Transverse colon (tissue), 4 donors: ENCODE data around the gene CXXC1. TPM values are rescaled to one million over a fixed set of nuclear protein-coding genes. Genes with fewer than 3 reads are reported as not detected.
A peak's percentile ranks its signal among the peaks of the same experiment; 100 is the strongest.

Experiments used
- DNase-seq: peaks from one replicate; pipeline ENCODE4 v3.0.0-alpha.2; 2019
- H3K27ac ChIP-seq, 4 donors: fragments of 200-600 bp; sonication (generic); 2 replicates each; pipeline ENCODE4 v1.5.1; 2016 to 2018; ENCODE audit warnings: inconsistent platforms in 4 of 4
- H3K27me3 ChIP-seq: fragments of 200-600 bp; sonication (generic); 2 replicates; pipeline ENCODE4 v1.5.1; 2017; ENCODE audit warnings: inconsistent platforms
- H3K36me3 ChIP-seq, 4 donors: fragments of 200-600 bp; sonication (generic); 2 replicates each; pipeline ENCODE4 v1.5.1; 2017 to 2019; ENCODE audit warnings: inconsistent platforms in 4 of 4
- H3K4me1 ChIP-seq, 4 donors: fragments of 200-600 bp; sonication (generic); 2 replicates each; pipeline ENCODE4 v1.5.1; 2017 to 2020; ENCODE audit warnings: inconsistent platforms in 4 of 4
- H3K4me3 ChIP-seq, 4 donors: fragments of 200-600 bp; sonication (generic); 1 replicate in 1 of 4; 2 replicates in 3 of 4; pipeline versions ENCODE4 v1.5.1 to v1.6.1; 2017 to 2019; ENCODE audit warnings: inconsistent platforms in 4 of 4
- H3K9me3 ChIP-seq, 2 donors: fragments of 200-600 bp; sonication (generic); 2 replicates each; pipeline ENCODE4 v1.5.1; 2017 to 2019; ENCODE audit warnings: inconsistent platforms in 2 of 2
- EP300 ChIP-seq: sonication (generic); formaldehyde crosslinking; IDR thresholded peaks from one replicate; pipeline ENCODE4 v1.6.1; 2017; ENCODE audit warnings: antibody characterized with exemption, low read depth
- POLR2A ChIP-seq: fragments of 450-650 bp; IDR thresholded peaks from one replicate; pipeline ENCODE4 v1.6.1; 2016; ENCODE audit warnings: antibody characterized with exemption, mild to moderate bottlenecking, moderate library complexity
- POLR2AphosphoS5 ChIP-seq, 3 donors: sonication (generic); formaldehyde crosslinking; IDR thresholded peaks; one replicate each; pipeline ENCODE4 v1.6.1; 2016; ENCODE audit warnings: antibody characterized with exemption in 3 of 3
- WGBS, 2 donors: methylation state at CpG; one replicate each; pipeline ENCODE4 v1.1.5; 2018; ENCODE audit warnings: low coverage in 1 of 2; 5-methylcytosine and 5-hydroxymethylcytosine counted together
- in situ Hi-C, 4 donors: fragments of 200-750 bp; cut with MboI; loops; one replicate each; pipeline versions ENCODE4 v1.15.0 to v1.15.1; 2017; ENCODE audit warnings: low sequenced_read_pairs in 3 of 4, low pct_ligation_motif_present in 1 of 4, low pct_unique_long_range_greater_than_20kb in 1 of 4
- intact Hi-C: fragments of 100-400 bp; cut with DNase I; formaldehyde crosslinking; loops from one replicate; pipeline ENCODE4 v1.15.1; 2023; ENCODE audit warnings: low total_unique reads
- total RNA-seq, 4 donors: library from RNA; depleted of rRNA; stranded (reverse); fragments of >200 nt; gene quantifications; one replicate each; pipeline ENCODE4 v1.1.0, GENCODE V29; 2016
- TF ChIP-seq, protein P1 (sequence below), 5 experiments: fragments of 200-600 bp in 3 of 5; fragments of 450-650 bp in 2 of 5; sonication (generic) in 3 of 5; IDR thresholded peaks; 1 replicate in 2 of 5; 2 replicates in 3 of 5; pipeline ENCODE4 v1.5.1; 2016 to 2017; ENCODE audit warnings: antibody characterized with exemption in 5 of 5, inconsistent platforms in 3 of 5, mild to moderate bottlenecking in 2 of 5, moderate library complexity in 1 of 5

Gene CXXC1
- total RNA-seq, result 100 to 1,000 TPM in 2 of 4 donors, 10 to 100 TPM in 2; 68.9 to 234 (median 117) TPM

GRCh38 chr18:50287441-50288347 is at the start of gene CXXC1:
TSS of gene CXXC1 (minus strand) at chr18:50287692. CDS start at chr18:50287589, 103 bp downstream.
- Histone ChIP-seq H3K27me3 (no peaks in the 10 kb centered on the region), H3K27ac (peak within 1 kb of the TSS; percentile 77 to 91 (median 87)), H3K4me1 (peaks cover 0 to 9% (median 4%) of the 10 kb centered on the region in 4 donors), H3K4me3 (peak within 1 kb of the TSS; percentile 53 to 87 (median 69)), H3K36me3 (no peaks in the 10 kb centered on the region), H3K9me3 (no peaks in the 10 kb centered on the region)
- intact Hi-C loops, result no loop called here
- 0% methylated on average over 7 to 76 of the region's 76 CpGs for WGBS, 2 donors
- TF ChIP-seq POLR2AphosphoS5 (IDR thresholded peaks at IDR 0.05) (peak; percentile 71 to 82 (median 72)), EP300 (no peak), POLR2A (peak; percentile 76)
- TF ChIP-seq, protein P1, sequence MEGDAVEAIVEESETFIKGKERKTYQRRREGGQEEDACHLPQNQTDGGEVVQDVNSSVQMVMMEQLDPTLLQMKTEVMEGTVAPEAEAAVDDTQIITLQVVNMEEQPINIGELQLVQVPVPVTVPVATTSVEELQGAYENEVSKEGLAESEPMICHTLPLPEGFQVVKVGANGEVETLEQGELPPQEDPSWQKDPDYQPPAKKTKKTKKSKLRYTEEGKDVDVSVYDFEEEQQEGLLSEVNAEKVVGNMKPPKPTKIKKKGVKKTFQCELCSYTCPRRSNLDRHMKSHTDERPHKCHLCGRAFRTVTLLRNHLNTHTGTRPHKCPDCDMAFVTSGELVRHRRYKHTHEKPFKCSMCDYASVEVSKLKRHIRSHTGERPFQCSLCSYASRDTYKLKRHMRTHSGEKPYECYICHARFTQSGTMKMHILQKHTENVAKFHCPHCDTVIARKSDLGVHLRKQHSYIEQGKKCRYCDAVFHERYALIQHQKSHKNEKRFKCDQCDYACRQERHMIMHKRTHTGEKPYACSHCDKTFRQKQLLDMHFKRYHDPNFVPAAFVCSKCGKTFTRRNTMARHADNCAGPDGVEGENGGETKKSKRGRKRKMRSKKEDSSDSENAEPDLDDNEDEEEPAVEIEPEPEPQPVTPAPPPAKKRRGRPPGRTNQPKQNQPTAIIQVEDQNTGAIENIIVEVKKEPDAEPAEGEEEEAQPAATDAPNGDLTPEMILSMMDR (IDR thresholded peaks at IDR 0.05), result peak; percentile 48 to 87 (median 51)
- DNase-seq, result peak; percentile 98
- in situ Hi-C loops, result loop anchor here in 1 of 4 donors (25.0 kb wide), 1 partner anchor 800 kb away; the partner anchor contains the start of genes C18orf32 and RPL17

DNA sequence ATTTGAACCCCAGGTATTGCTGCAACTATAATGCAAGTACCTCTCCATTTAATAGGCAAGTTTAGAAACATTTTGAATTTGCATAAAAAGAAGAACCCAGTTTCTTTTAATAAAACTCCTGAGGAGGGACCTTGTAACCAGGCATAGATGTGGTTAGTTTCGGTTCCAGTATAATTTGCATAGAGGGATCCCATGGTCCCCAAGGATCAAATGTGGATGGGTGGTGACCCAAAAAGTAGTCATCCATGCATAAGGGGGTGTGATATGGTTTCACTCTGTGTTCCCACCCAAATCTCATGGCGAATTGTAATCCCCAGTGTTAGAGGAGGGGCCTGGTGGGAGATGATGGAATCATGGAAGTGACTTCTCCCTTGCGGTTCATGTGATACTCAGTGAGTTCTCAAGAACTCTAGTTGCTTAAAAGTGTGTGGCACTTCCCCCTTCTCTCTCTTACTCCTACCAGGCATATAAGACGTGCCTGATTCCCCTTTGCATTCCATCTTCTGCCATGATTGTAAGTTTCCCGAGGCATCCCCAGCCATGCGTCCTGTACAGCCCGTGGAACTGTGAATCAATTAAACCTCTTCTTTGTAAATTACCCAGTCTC is 47.2 kb upstream of the CXXC1 start:
- Histone ChIP-seq H3K4me3 (no peak overlapping the region), H3K27ac (no peak overlapping the region), H3K27me3 (no peaks in the 10 kb centered on the region), H3K36me3 (no peaks in the 10 kb centered on the region), H3K4me1 (no peaks in the 10 kb centered on the region), H3K9me3 (no peaks in the 10 kb centered on the region)
- 59 to 71% methylated on average over 4 to 7 of the region's 7 CpGs for WGBS, 2 donors
- TF ChIP-seq POLR2AphosphoS5 (IDR thresholded peaks at IDR 0.05) (no peak), EP300 (no peak), POLR2A (no peak)
- TF ChIP-seq, protein P1 (IDR thresholded peaks at IDR 0.05), result no peak
- DNase-seq, result no peak
- in situ Hi-C loops (no loop called here), intact Hi-C loops (no loop called here)

GRCh38 chr18:50331691-50332090 is 44.2 kb upstream of the CXXC1 start:
- no peaks in the 10 kb centered on the region for H3K4me1 ChIP-seq
- H3K36me3 ChIP-seq, result no peaks in the 10 kb centered on the region
- DNase-seq, result no peak
- H3K9me3 ChIP-seq, result no peaks in the 10 kb centered on the region
- TF ChIP-seq POLR2AphosphoS5 (IDR thresholded peaks at IDR 0.05) (no peak), POLR2A (no peak), EP300 (no peak)
- TF ChIP-seq, protein P1 (IDR thresholded peaks at IDR 0.05), result no peak
- H3K27ac ChIP-seq, result no peak overlapping the region
- intact Hi-C loops, result no loop called here
- no peak overlapping the region for H3K4me3 ChIP-seq
- H3K27me3 ChIP-seq, result no peaks in the 10 kb centered on the region
- in situ Hi-C loops, result no loop called here
- WGBS, 2 donors, result 40 to 81% methylated on average over 1 of the region's 1 CpG

DNA sequence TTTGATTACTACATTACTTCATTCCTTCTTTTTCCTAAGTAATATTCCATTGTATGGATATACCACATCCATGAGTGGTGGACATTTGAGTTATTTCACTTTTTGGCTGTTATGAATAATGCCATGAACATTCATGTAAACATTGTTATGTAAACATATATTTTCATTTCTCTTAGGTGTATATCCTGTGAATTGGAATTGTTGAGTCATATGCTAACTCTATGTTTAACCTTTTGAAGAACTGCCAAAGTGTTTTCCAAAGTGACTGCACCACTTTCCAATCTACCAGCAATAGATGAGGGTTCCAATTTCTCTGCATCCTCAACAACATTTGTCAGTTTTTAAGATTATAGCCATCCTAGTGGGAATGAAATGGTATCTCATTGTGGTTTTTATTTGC is 42.7 kb upstream of the CXXC1 start:
- no peaks in the 10 kb centered on the region for H3K9me3 ChIP-seq
- intact Hi-C loops (no loop called here), in situ Hi-C loops (no loop called here)
- no peaks in the 10 kb centered on the region for H3K27me3 ChIP-seq
- no peak overlapping the region for H3K27ac ChIP-seq
- H3K4me1 ChIP-seq, result no peaks in the 10 kb centered on the region
- no peak for DNase-seq
- no peak overlapping the region for H3K4me3 ChIP-seq
- no peaks in the 10 kb centered on the region for H3K36me3 ChIP-seq
- TF ChIP-seq, protein P1 (IDR thresholded peaks at IDR 0.05), result no peak
- TF ChIP-seq POLR2AphosphoS5 (IDR thresholded peaks at IDR 0.05) (no peak), POLR2A (no peak), EP300 (no peak)
